DMS79 treated with DMSO at 0.1 percent for 48 hours (cell line): Measurements from ENCODE around the gene RAB3IP.
A peak's percentile ranks its signal among the peaks of the same experiment; 100 is the strongest.

Experiments used
- DNase-seq: peaks from one replicate; lab custom pipeline; 2025; lab: John Stamatoyannopoulos, UW

The RAB3IP gene

GRCh38 chr12:69738351-69739286 lies at the start of gene RAB3IP:
RAB3IP (plus strand) TSS chr12:69738860; CDS start chr12:69755409, 16,549 bp downstream.
- DNase-seq: peak; percentile 62

DNA sequence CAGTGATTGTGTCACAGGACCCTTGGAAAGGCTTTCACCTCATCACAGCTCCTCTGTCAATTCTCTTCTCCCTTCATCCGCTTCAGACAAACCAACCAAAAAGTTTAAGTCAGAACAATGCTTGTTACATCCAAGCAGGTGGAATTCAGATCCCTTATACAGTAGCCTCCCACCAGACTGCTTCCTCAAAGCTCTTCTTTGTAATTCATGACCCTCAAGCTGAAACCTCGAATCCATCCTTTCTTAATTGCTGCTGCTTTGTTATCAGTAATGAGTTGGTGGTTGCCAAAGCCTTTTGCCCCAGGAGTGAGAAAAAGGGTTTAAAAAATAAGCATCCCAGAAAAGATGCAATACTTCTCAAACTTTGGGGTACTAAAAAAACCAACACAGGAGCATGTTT lies 49.0 kb upstream of the RAB3IP start:
- no peak for DNase-seq

GRCh38 chr12:69694123-69694522 lies 44.5 kb upstream of the RAB3IP start:
- DNase-seq: no peak

DNA sequence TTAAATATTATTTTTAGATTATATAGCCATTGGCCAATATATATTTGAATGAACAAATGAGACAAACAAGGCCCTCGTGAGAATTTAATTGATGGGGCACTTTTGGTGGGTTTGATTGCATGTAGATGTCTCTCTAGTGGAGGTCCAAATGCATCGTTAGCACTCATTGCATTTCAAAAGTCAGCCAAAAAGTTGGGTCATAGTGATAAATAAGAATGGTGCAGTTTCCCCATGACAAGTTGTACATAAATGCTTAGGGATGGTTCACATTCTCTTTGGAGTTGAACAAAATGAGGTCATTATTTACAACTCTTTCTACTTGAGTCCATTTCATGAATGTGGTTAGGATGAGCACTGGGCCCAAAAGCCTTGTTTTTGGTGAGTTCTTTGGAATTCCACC lies 40.6 kb upstream of the RAB3IP start:
- no peak for DNase-seq

- peak; percentile 66 for DNase-seq
Measured at GRCh38 chr12:69698769-69699540, 39.7 kb upstream of the RAB3IP start, which contains the start of gene BEST3. BEST3 (minus strand) TSS chr12:69699303; CDS start chr12:69697798, 1,505 bp downstream.

DNA sequence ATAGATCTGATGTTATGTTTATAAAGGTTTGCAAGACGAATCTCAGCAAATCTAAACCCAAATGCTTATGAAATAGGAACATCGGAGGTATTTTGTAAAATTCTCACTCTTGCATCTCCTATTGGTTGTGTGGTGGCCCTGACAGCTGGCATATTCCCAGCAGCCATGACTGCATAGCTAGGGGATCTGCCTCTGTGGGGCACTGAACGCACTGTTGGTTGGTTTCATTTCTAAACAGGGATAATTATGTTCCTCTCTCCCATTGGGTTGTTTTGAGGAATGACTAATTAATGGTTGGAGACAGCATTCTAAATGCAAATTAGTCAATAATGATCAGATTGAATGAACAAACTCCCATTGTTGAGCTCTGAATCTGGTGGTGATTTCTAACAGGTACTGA lies 36.8 kb upstream of the RAB3IP start:
- no peak for DNase-seq

- no peak for DNase-seq
Measured at GRCh38 chr12:69703146-69703642, 35.5 kb upstream of the RAB3IP start.

DNA sequence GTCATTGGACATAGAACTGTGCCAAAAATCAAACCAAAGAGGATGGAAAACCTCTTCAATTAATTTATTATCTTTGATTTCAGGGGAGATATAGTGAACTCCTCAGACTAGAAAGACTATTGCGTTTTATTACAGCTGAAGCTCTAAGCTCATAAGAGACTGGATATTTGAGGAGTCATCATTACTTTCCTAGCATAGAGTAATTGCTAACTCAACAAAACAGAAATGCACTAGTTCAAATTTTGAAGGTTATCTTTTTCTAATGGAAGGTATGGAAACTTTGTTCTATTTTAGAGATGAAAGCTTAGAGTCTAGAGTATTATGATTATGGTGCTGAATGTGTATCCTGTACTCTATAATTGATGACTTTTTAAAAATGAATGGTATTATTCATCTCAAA lies 34.3 kb upstream of the RAB3IP start:
- no peak for DNase-seq

DNA sequence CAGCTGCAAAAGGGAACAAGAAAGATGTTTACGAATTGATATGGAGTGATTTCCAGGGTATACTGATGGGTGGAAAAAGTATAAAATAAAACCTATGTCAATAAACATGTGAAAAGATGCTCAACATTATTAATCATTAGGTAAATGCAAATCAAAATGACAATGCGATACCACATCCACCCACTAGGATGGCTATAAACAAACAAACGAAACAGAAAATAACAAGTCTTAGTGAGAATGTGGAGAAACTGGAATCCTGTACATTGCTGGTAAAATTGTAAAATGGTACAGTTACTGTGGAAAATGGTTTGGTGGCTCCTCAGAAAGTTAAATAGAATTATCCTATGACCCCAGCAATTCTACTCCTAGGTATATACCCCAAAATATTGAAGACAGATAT lies 30.0 kb upstream of the RAB3IP start:
- DNase-seq: no peak

- DNase-seq: no peak
Measured at GRCh38 chr12:69712826-69713225, 25.8 kb upstream of the RAB3IP start.

GRCh38 chr12:69714542-69714941 lies 24.1 kb upstream of the RAB3IP start:
- no peak for DNase-seq

GRCh38 chr12:69719336-69720316 lies 19.0 kb upstream of the RAB3IP start:
- no peak for DNase-seq

DNA sequence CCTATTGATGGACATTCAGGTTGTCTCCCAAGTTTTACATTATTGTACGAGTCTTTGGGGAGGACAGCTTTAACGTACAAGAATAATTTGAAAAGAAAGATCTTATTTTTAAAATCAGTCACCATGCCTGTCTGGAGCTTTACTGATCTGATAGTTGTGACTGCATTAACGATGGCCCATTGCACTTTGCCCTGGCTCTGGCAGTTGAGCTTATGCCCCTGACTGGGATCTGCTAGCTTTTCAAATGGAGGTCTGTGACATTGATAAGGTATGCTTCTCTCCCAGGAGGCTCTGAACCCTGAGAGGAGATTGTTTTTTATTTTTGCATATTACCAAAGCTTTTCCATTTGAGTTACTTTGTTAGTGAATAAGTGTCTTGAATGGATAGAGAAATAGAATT lies 17.9 kb upstream of the RAB3IP start:
- no peak for DNase-seq

DNA sequence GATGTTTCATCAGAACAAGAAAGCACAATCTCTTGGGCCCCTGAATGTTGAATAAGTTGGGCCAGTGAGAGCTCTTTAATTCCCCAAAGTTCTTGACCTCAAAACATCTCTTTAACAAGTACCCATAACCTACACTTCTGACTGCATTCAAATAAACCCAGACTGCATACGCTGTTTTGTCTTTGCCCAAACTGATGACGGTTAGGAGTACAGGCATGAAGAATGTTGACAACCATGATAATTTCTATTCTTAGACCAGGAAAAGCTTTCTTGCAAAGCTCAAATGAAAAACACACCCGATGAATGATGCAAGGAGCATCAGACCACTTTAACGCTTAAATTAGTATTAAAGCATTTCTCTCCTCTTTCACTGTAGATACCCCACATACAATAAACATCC lies 11.7 kb upstream of the RAB3IP start:
- DNase-seq: no peak

GRCh38 chr12:69732088-69732487 lies 6.6 kb upstream of the RAB3IP start:
- DNase-seq: no peak

DNA sequence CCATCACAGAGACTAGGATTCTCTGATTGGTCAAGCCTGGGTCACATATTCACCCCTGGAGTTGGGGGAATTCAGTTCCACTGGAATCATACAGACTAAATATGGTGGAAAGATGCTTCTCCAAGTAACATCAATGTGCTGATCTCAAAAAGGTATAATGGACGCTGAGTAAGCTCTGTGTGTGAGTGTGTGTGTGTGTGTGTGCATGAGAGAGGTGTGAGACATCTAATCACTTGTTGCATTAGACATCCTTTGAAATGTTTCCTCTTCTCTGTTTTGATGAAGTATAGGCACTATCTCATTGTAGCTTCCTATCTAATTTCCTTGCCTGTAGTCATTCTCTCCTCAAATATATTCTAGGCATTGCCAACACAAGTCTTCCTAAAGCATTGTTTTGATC lies 5.0 kb upstream of the RAB3IP start:
- DNase-seq: no peak

DNA sequence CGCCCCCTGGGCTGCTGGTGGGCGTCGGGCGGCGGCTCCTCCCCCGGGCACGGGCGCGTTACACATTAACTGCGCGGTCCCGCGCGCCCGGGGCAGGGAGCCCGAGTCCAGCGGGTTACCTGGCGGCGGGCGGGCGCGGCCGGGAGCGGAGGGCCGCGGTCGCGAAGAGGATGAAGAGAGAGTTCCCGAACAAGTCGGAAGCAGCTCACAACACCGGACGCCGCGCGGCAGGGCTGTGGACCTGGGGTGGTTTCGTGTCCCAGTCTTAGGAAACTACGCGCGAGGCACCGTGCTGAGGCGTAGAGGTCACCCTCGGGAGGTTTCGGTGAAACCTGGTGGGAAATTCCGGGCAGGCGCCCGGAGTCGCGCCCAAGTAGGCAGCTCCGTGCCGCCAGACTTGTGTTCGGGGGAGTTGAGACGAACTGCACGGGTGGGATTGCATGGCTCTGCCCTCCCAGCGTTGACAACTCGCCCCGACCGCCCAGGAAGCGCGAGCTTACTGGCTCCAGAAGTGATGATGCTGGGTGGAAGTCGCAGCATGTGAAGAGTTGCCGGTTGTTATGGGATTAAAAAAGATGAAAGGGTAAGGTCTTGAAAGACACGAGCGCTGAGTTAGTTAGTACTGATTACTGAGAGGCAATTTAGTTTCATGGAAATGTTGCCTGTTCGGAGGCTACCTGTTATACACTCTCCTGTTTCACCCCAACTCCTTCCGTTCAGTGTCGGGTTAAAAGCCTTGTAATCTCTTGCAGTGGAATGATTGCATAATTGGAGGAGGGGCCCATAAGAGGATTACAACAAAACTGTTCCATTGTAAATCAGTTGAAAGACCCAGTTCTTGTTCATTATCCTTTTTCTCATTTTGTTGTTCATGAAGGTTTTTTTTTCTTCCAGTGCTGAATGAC lies 879 bp downstream of the RAB3IP start:
- DNase-seq: peak; percentile 20

- no peak for DNase-seq
Measured at GRCh38 chr12:69744109-69744508, 5.4 kb downstream of the RAB3IP start.

GRCh38 chr12:69751476-69751875 lies 12.8 kb downstream of the RAB3IP start:
- DNase-seq: no peak

GRCh38 chr12:69755302-69755701 lies 16.6 kb downstream of the RAB3IP start:
- DNase-seq: no peak
